GM18873 (cell line): ENCODE measurements around the gene P3H2.

Experiments used
- ATAC-seq: cut with Tn5 transposase; IDR thresholded peaks from one replicate; pipeline ENCODE4 v1.9.1; 2021; ENCODE audit warnings: mild to moderate bottlenecking, moderate library complexity, moderate number of reproducible peaks; ENCODE audit not compliant: unreplicated experiment, low FRiP score

The P3H2 gene

DNA sequence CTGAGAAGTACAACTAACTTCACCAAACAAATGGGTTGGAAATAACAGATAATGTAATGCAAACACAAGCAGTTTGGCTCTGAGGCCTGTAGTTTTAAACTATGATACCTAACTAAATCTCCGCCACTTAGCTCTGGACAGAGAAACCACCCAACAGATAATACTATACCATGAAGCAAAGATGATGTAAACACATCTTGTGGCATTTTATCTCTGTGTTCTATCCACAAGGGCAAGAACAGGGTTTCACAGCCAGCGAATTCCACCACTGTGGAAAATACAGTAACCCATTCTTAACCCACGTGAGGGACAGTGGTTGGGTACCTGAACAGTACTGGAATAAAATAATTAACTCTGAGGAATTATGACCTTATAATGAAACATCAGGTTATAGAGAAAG, 93.6 kb downstream of the P3H2 start:
- no peak for ATAC-seq

GRCh38 chr3:190026154-190026553, 94.5 kb downstream of the P3H2 start:
- no peak for ATAC-seq

DNA sequence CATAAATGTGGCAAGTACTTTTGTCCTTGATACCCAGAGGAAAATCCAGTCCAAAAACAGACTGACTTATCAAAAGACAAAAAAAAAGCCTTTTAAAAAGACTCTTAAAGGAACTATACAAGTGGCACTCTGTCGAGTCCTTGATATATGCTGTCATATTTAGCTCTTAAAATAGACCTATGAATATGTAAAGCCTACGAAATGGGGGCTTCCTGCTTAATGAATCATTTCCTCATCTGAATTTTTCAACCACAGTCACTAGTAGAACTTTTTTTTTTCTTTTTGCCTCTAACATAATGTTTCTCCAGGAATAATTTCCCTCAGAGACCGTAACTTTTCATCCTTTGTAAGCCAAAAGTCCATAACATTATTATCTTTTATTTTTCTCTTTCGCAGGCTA, 95.8 kb downstream of the P3H2 start:
- no peak for ATAC-seq

GRCh38 chr3:190019844-190020243, 100.9 kb downstream of the P3H2 start:
- no peak for ATAC-seq

DNA sequence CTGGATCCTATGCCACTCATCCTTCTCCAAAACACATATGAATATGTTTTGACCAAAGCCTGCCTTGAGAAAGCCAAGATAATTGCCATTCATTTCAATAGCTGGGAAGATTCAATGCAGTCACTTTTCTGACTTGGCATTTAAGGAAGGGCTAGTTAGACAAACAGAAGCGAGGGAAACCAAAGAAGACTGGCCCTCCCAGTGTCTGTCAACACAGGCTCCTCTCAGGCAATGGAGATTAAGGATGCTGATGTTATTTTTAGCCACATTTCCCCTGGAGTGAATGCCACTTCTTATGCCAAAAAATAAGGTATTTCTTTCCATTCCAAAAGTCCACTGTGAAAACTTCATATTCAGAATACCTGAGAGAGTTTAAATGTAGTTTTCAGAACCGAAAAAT, 101.7 kb downstream of the P3H2 start:
- ATAC-seq: no peak

DNA sequence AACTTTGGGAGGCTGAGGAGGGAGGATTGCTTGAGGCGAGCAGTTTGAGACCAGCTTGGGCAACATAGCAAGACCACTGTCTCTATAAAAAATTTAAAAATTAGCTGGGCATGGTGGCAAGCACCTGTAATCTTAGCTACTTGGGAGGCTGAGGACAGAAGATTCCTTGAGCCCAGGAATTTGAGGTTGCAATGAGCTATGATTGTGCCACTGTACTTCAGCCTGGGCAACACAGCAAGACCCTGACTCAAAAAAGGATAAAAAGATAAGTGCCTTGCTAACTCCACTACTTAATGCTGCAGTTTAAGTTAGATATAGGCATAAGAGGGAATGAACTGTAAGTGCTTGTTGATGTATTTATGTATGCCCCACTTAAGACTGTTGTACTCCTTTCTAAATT, 102.2 kb downstream of the P3H2 start:
- ATAC-seq: no peak

GRCh38 chr3:190017521-190018288, 103.0 kb downstream of the P3H2 start:
- no peak for ATAC-seq

GRCh38 chr3:190016966-190017365, 103.7 kb downstream of the P3H2 start:
- no peak for ATAC-seq

DNA sequence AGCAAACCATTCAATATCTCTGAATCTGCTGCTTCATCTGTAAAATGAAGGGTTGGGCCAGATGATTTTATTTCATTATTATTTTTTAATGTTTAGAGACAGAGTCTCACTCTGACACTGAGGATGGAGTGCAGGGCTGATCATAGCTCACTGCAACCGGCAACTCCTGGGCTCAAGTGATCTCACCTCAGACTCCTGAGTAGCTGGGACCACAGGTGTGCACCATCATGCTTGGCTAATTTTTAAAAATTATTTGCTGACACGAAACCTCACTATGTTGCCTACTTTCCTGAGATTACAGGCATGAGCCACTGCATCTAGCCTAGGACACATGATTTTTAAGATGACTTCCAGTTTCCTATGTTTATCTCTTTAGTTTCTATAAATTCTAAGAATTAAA, 105.8 kb downstream of the P3H2 start:
- ATAC-seq: no peak

DNA sequence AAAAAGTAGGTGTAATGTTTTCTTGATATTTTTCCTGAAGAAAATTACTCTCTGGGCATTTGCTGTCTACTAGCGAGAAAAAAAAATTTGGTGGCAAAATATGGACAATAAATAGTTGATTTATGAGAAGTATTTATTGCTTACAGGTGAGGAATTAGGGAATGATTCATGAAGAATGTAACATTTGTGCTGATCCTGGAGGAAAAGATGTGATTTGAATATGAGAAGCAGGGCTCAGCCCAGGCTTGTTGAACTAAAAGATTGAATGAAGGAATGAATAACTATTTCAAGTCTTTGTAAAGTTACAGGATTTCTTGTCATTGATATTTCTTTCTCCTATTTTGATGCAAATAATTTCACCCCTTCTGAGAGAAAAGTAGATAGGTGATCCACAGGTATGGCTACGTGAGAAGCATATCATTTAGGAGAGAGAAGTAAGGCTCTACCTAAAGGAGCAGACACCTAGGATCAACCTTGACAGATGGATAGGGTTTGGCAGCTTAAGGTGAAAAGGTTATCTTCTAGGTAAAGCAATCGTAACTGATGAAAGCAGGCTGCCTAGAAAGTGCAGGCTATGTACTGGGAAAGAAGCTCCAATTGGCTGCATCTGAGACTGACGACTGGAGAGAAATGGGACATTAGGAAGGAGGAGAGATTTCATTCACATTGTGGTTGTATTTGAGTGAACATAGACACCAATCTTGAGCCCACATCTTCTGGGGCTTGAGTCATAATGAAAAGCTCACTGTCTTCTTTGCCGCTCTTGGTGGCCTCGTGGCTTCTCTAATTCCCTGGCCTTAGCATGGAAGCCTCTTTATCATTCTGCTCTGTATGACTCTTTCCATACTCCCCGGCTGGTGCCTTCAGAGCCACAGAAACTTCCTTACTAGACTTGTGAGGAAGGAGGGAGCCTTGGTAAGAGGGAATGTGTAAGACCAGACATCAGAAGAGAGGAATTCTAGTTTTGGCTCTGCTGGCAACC, 106.5 kb downstream of the P3H2 start:
- ATAC-seq: no peak

- ATAC-seq: no peak
Measured at GRCh38 chr3:190012784-190013183, 107.9 kb downstream of the P3H2 start.

DNA sequence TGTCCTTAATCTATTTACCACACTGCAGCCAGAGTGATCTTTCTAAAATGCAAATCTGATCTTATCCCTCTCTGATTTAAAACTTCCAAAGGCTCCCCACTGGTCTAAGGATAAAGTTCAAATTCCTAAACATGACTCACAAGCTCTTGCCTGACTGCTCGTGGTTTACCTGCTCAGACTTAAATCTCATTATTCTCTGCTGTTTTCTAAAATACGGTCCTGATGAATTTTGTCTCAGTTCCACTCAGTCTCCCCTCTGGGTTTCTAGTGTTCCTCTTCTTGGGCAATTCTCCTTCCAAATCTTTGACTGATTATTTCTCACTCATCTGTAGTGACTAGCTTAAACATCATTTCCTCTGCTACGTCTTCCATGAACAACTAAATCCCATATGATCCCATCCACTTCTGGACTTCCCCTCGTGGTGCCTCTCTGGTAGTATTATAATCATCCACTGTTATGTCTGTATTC, 108.3 kb downstream of the P3H2 start:
- no peak for ATAC-seq

- no peak for ATAC-seq
Measured at GRCh38 chr3:190010486-190010885, 110.2 kb downstream of the P3H2 start.

DNA sequence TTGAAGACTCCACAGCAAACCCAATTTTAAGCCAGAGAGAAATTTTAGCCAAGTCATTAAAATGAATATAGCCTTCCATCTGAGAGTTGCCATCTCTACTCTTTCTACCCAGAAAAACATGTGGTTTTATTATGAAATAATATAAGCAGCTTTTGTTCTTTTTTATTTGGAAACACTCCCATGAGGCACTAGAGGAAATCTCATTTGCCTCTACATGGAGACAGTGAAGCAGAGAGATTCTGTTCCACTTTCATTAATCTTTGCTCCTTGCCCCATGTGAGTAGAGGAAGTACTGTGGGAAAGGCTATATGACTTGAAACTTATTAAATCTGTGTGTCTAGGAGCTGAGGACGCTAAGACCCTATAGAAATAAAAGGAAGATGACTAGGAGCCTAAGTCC, 111.1 kb downstream of the P3H2 start:
- ATAC-seq: no peak

DNA sequence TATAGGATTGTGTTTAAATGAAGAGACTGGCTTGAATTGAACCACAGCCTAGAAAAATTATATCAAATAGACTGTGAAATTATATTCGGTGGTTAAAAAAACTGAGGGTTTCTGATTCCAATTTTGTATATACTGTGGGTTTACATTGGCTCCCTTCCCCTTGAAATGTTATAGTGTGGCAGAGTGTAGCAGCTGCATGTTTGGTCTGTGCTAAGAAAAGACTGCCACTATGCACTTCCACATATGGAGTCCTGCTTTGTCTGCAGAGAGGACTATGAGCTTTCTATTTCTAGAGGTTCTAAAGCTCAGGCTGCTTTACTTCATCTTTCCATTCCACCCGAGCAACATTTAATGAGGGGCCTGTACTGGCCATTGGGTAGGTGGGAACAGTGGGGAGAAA, 112.3 kb downstream of the P3H2 start:
- ATAC-seq: no peak

GRCh38 chr3:190005343-190006113, 115.2 kb downstream of the P3H2 start:
- ATAC-seq: no peak

GRCh38 chr3:190004656-190005055, 116.0 kb downstream of the P3H2 start:
- no peak for ATAC-seq

GRCh38 chr3:190003681-190004123, 117.0 kb downstream of the P3H2 start:
- ATAC-seq: no peak

GRCh38 chr3:190003068-190003467, 117.6 kb downstream of the P3H2 start:
- no peak for ATAC-seq

DNA sequence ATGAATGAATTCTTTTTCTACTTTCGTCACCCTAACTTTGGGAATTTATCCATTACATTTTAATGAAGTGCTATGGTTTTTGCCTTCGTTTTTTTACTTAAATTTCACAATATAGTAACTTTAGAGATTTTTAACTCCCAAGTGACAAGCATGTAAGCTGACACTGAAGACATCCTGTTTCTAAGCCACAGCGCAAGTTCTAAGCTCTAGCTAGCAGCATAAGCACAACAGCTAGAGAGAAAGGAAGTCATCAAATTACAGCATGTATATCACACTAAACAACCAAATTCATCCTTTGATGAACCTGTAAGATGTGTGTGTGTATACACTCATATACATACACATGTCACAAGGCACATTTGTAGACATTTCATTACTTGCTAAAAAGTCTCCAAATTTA, 119.3 kb downstream of the P3H2 start:
- ATAC-seq: no peak

GRCh38 chr3:190000861-190001196, 119.9 kb downstream of the P3H2 start:
- no peak for ATAC-seq
